CD4-positive, alpha-beta memory T cell (primary cell): ENCODE measurements around the gene CLCN1. TPM values are rescaled to one million over a fixed set of nuclear protein-coding genes. Genes with fewer than 3 reads are reported as not detected.

Experiments used
- CTCF ChIA-PET: fragments of 350-600 bp; sonication (Branson Sonifier 250); formaldehyde crosslinking; loops from one replicate; lab custom pipeline; 2021; ENCODE audit warnings: inconsistent platforms; ENCODE audit not compliant: partially characterized antibody; lab: Charles Lee
- POLR2A ChIA-PET: fragments of 350-600 bp; sonication (Branson Sonifier 250); formaldehyde crosslinking; loops from one replicate; lab custom pipeline; 2021; ENCODE audit not compliant: partially characterized antibody; lab: Charles Lee
- DNase-seq, 5 donors: peaks; one replicate each; pipeline versions ENCODE4 v3.0.0 to v3.0.0-alpha.2; 2020 to 2022; ENCODE audit warnings: mixed read lengths in 1 of 5
- H3K27ac ChIP-seq: one replicate; pipeline ENCODE4 v1.7.0; 2013; ENCODE audit warnings: low read depth, low read length
- H3K27me3 ChIP-seq: 2 replicates; pipeline ENCODE4 v1.7.0; 2013; ENCODE audit warnings: mild to moderate bottlenecking, low read length, moderate library complexity; ENCODE audit not compliant: insufficient read depth
- H3K36me3 ChIP-seq: 2 replicates; pipeline ENCODE4 v1.7.0; 2013; ENCODE audit warnings: mild to moderate bottlenecking, low read length, moderate library complexity; ENCODE audit not compliant: insufficient read depth
- H3K4me1 ChIP-seq: 2 replicates; pipeline ENCODE4 v1.7.0; 2013; ENCODE audit warnings: mild to moderate bottlenecking, low read length, moderate library complexity; ENCODE audit not compliant: insufficient read depth
- H3K4me3 ChIP-seq, 2 donors: one replicate each; pipeline ENCODE4 v1.7.0; 2013; ENCODE audit warnings: low read length in 2 of 2, mild to moderate bottlenecking in 1 of 2
- H3K9me3 ChIP-seq, 2 donors: one replicate each; pipeline ENCODE4 v1.7.0; 2013; ENCODE audit warnings: low read length in 2 of 2, control low read depth in 1 of 2; ENCODE audit not compliant: control insufficient read depth in 1 of 2
- H3K27ac Mint-ChIP-seq, 7 donors: one replicate each; pipeline ENCODE4 v1.8.0; 2020 to 2021; ENCODE audit warnings: mixed read lengths in 7 of 7, mild to moderate bottlenecking in 6 of 7, inconsistent platforms in 3 of 7, moderate library complexity in 3 of 7
- H3K27me3 Mint-ChIP-seq, 2 donors: one replicate each; pipeline ENCODE4 v1.8.0; 2020 to 2021; ENCODE audit warnings: mixed read lengths in 2 of 2
- H3K36me3 Mint-ChIP-seq, 2 donors: one replicate each; pipeline ENCODE4 v1.8.0; 2020 to 2021; ENCODE audit warnings: mixed read lengths in 2 of 2, inconsistent platforms in 1 of 2, mild to moderate bottlenecking in 1 of 2
- H3K4me1 Mint-ChIP-seq, 4 donors: one replicate each; pipeline ENCODE4 v1.8.0; 2020 to 2021; ENCODE audit warnings: mixed read lengths in 4 of 4, mild to moderate bottlenecking in 1 of 4
- H3K4me3 Mint-ChIP-seq, 8 donors: one replicate each; pipeline ENCODE4 v1.8.0; 2020 to 2021; ENCODE audit warnings: mixed read lengths in 8 of 8, mild to moderate bottlenecking in 7 of 8, moderate library complexity in 6 of 8, inconsistent platforms in 3 of 8
- H3K9me3 Mint-ChIP-seq, 8 donors: one replicate each; pipeline ENCODE4 v1.8.0; 2020 to 2021; ENCODE audit warnings: mixed read lengths in 8 of 8, mild to moderate bottlenecking in 5 of 8, inconsistent platforms in 3 of 8, moderate library complexity in 1 of 8
- intact Hi-C: fragments of 100-400 bp; cut with micrococcal nuclease; formaldehyde crosslinking; loops from one replicate; pipeline ENCODE4 v1.15.1; 2023
- polyA plus RNA-seq, 2 donors: library from polyadenylated mRNA; unstranded; fragments of 300-500 nt; fragmentation: Illumina TruSeq; gene quantifications; one replicate each; pipeline ENCODE4 v1.2.3, GENCODE V29; 2021
- total RNA-seq, 2 experiments: library from RNA; stranded (reverse); gene quantifications; one replicate each; pipeline ENCODE4 v1.2.3, GENCODE V29; 2021

The CLCN1 gene
- total and polyA plus RNA-seq, 4 experiments from 2014 or later = 0.06 TPM; not detected in 3

DNA sequence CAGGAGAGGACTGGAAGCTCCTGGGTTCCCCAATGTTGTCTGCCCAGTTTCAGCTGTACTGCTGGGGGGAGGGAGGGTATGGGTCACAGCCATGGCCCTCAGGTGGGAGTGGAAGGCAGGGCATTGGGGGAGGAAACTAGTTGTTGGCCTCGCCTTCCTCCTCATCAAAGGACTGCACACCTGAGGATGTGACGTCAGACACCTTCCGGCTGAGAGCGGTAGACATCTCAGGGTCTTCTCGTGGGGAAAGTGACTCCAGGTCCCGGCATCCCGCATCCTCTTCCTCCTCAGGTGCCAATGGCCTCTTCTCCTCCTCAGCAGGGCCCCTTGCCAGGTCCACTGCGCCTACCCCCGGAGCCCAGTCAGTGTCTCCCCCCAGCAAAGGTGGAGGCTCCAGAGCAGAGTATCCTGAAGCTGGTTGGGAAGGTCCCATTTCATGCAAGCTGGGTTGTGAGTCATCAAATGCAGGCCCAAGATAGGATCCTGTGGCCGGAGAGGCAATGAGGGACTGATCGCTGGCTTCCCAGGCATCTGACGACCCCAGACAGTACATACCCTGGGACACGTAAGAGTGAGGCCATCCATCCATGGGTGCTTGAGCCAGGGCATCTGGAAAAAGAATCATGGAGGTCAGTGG is 40.6 kb downstream of the CLCN1 start:
- intact Hi-C loops = no loop called here
- H3K4me3 ChIP-seq = no peak overlapping the region
- no peaks in the 10 kb centered on the region for H3K9me3 ChIP-seq
- no peaks in the 10 kb centered on the region for H3K27me3 ChIP-seq
- no peaks in the 10 kb centered on the region for H3K4me1 ChIP-seq
- Mint-ChIP-seq H3K27me3 (peaks cover 0 to 3% of the 10 kb centered on the region in 2 donors), H3K36me3 (no peaks in the 10 kb centered on the region), H3K9me3 (peaks cover 0 to 2% (median 0%) of the 10 kb centered on the region in 8 donors), H3K4me1 (peaks cover 3 to 5% (median 4%) of the 10 kb centered on the region in 4 donors), H3K4me3 (peak overlapping the region in 1 of 8 donors; percentile 46), H3K27ac (peak overlapping the region in 2 of 7 donors; percentile 28 to 76)
- no peaks in the 10 kb centered on the region for H3K36me3 ChIP-seq
- ChIA-PET CTCF (interaction anchor here (1.4 to 1.7 kb wide), 2 partner anchors 11 to 116 kb away, joined by 6 to 8 read pairs; no protein-coding TSS in a partner anchor), POLR2A (interaction anchor here (0.7 to 1.2 kb wide), 2 partner anchors 12 to 24 kb away, joined by 3 read pairs; no protein-coding TSS in a partner anchor)
- no peak overlapping the region for H3K27ac ChIP-seq
- no peak for DNase-seq

DNA sequence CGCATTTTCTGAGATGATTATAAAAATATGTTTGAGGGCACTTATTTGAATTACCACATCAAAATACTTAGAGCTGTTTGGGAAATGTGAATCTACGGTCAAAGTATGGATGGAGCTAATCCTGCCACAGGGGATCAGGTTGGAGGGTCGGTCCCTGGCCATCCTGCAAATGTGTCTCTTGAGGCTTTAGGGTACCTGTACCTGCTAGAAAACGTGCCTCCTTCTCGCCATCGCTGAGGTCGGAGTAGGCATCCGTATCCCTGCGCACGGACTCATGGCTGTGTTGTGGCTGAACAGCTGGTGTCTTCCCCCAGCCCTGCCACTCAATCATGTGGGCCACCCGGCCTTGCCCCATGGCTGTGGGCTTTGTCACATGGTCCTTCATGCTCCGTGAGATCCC is 42.7 kb downstream of the CLCN1 start:
- ChIA-PET CTCF (interaction anchor here (0.8 to 1.7 kb wide), 4 partner anchors 13 to 58 kb away, joined by 3 to 6 read pairs (median 4); no protein-coding TSS in a partner anchor), POLR2A (interaction anchor here (2.1 kb wide), 1 partner anchor 13 kb away, joined by 6 read pairs; no protein-coding TSS in a partner anchor)
- peaks cover 7% of the 10 kb centered on the region for H3K27me3 ChIP-seq
- H3K27me3 Mint-ChIP-seq = peaks cover 6 to 9% of the 10 kb centered on the region in 2 donors
- H3K36me3 ChIP-seq = no peaks in the 10 kb centered on the region
- peaks cover 9 to 12% (median 11%) of the 10 kb centered on the region in 4 donors for H3K4me1 Mint-ChIP-seq
- DNase-seq = no peak
- H3K9me3 ChIP-seq = no peaks in the 10 kb centered on the region
- H3K27ac ChIP-seq = no peak overlapping the region
- H3K4me3 ChIP-seq = no peak overlapping the region
- intact Hi-C loops = no loop called here
- H3K4me1 ChIP-seq = peaks cover 8% of the 10 kb centered on the region
- no peak overlapping the region for H3K27ac Mint-ChIP-seq
- no peaks in the 10 kb centered on the region for H3K36me3 Mint-ChIP-seq
- no peak overlapping the region for H3K4me3 Mint-ChIP-seq
- peaks cover 0 to 2% (median 0%) of the 10 kb centered on the region in 8 donors for H3K9me3 Mint-ChIP-seq

DNA sequence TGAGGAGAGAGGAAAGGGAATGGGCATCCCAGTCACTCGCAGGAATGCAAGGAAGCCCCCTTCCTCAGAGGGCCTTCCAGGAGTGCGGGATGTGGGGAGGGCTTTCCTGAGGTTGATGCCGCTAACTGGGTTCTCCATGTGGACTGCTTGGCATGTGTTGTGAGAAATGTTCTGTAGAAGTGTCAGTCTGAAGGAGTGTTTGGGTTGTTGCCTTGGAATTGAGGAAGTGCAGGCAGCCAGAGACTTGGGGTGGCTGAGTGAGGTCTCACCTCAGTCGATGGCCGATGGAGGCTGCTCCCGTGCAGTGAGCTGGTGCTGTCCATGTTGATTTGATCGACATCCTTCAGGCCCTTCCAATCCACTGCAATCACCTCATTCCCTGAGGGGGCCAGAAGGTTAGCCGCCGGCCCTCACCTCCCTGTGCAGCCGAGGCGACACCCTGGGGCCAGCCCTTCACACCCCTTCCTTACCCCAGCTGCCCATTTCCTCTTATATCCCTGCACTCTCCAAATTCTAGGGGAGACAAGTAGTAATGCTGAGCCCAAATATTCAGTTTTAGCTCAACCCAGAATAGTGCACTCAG is 44.0 kb downstream of the CLCN1 start:
- H3K9me3 ChIP-seq = no peaks in the 10 kb centered on the region
- peaks cover 19% of the 10 kb centered on the region for H3K27me3 ChIP-seq
- H3K27me3 Mint-ChIP-seq = peaks cover 12% of the 10 kb centered on the region in 2 donors
- H3K36me3 ChIP-seq = no peaks in the 10 kb centered on the region
- no peaks in the 10 kb centered on the region for H3K36me3 Mint-ChIP-seq
- no peak overlapping the region for H3K27ac ChIP-seq
- H3K9me3 Mint-ChIP-seq = peaks cover 0 to 2% (median 0%) of the 10 kb centered on the region in 8 donors
- H3K4me1 ChIP-seq = peaks cover 8% of the 10 kb centered on the region
- CTCF ChIA-PET = interaction anchor here (0.7 to 1.4 kb wide), 6 partner anchors 14 to 119 kb away, joined by 3 to 6 read pairs (median 4); no protein-coding TSS in a partner anchor
- no peak for DNase-seq
- H3K27ac Mint-ChIP-seq = peak overlapping the region in 2 of 7 donors; percentile 31 to 38
- H3K4me3 ChIP-seq = no peak overlapping the region
- POLR2A ChIA-PET = interaction anchor here (1.5 to 2.1 kb wide), 4 partner anchors 12 to 20 kb away, joined by 4 to 10 read pairs (median 5); no protein-coding TSS in a partner anchor
- peak overlapping the region in 7 of 8 donors; percentile 23 to 84 (median 73) for H3K4me3 Mint-ChIP-seq
- H3K4me1 Mint-ChIP-seq = peaks cover 9 to 16% (median 12%) of the 10 kb centered on the region in 4 donors
- intact Hi-C loops = loop anchor here (5.0 kb wide), 1 partner anchor 1623 kb away; the partner anchor contains the start of gene SSBP1

DNA sequence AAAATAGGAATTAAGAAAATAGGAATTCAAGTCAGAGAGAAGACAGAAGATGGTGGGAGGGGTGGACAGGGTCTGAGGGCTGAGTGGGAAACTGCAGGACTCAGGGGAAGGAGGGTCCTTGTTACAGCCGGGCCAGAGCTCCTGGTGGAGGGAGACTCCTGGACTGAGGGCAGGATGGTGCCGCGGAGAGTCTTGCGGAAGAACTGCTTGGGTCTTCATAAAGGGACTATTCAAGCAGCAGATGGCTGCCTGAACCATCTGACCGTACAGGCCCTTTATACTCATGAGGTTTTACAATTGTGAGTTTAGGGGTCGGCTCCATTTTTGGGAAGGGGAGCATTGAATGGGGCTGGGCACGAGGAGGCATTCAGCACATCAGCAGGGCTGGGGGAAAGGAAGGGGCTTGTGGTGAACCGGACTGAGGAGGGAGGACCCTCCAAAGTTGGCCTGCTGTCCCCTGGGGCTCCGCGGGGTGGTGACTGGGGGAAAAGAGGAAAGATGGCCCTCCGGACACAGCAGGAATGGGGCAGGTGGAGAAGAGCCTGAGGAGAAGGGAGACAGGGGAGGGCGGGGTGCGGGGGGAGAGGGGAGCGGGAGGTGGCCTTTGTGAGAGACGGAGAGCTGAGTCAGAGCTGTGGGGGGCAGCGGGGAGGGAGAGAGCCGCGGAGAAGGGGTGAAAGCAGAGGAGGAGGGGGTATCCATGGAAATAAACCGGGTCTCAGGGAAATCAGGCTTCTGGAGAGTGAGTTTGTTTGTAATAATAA is 45.1 kb downstream of the CLCN1 start:
- H3K27me3 ChIP-seq = peaks cover 27% of the 10 kb centered on the region

DNA sequence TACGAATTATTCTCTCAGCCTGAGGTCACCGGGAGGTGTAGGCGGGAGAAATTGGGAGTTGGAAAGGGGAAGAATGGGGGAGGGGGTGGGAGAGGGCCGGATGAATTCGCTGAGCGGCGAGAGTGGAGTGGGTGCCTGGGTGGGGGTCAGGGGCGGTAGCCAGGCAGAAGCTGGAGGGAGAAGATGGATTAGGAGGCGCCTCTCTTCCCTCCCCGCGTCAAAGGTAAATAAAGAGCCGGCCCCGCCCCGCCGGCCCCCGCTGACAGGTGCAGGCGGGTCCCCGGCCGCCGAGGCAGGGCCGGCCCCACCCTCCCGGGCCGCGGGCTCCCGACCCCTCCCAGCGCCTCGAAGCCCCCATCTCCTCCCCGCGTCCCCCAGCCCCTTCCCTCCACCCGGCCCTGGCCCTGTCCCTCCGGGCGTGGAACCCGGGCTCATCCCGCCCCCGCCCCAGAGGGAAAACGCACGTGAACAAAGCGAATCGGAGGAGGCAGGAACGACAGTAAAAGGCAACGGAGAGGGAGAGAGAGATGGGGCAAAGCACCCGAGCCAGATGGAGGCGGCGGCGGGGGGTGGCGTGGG is 45.7 kb downstream of the CLCN1 start:
- ChIA-PET CTCF (interaction anchor here (0.6 to 1.0 kb wide), 2 partner anchors 56 to 111 kb away, joined by 3 to 4 read pairs; no protein-coding TSS in a partner anchor), POLR2A (interaction anchor here (1.0 to 1.7 kb wide), 5 partner anchors 13 to 47 kb away, joined by 4 to 11 read pairs (median 5); partner anchors contain the start of gene EPHA1)
- peaks cover 17% of the 10 kb centered on the region in 2 donors for H3K27me3 Mint-ChIP-seq
- peaks cover 8% of the 10 kb centered on the region for H3K4me1 ChIP-seq
- no peaks in the 10 kb centered on the region for H3K36me3 ChIP-seq
- H3K27ac Mint-ChIP-seq = no peak overlapping the region
- peak overlapping the region; percentile 84 to 90 (median 86) for H3K4me3 Mint-ChIP-seq
- no peaks in the 10 kb centered on the region for H3K36me3 Mint-ChIP-seq
- no peaks in the 10 kb centered on the region for H3K9me3 ChIP-seq
- H3K9me3 Mint-ChIP-seq = peaks cover 0 to 2% (median 0%) of the 10 kb centered on the region in 8 donors
- H3K4me3 ChIP-seq = peak overlapping the region in 1 of 2 donors; percentile 55
- H3K27ac ChIP-seq = no peak overlapping the region
- DNase-seq = no peak
- H3K27me3 ChIP-seq = peaks cover 27% of the 10 kb centered on the region
- intact Hi-C loops = loop anchor here (1.0 to 5.0 kb wide), 3 partner anchors 14 to 1624 kb away; partner anchors contain the start of genes SSBP1 and ZYX
- H3K4me1 Mint-ChIP-seq = peaks cover 9 to 16% (median 12%) of the 10 kb centered on the region in 4 donors

More for the DNA sequence above, 45.1 kb downstream of the CLCN1 start:
- H3K9me3 ChIP-seq = no peaks in the 10 kb centered on the region
- H3K4me3 Mint-ChIP-seq = peak overlapping the region in 7 of 8 donors; percentile 55 to 84 (median 77)
- peaks cover 0 to 2% (median 0%) of the 10 kb centered on the region in 8 donors for H3K9me3 Mint-ChIP-seq
- intact Hi-C loops = loop anchor here (5.0 kb wide), 1 partner anchor 1624 kb away; the partner anchor contains the start of gene SSBP1
- H3K27ac ChIP-seq = no peak overlapping the region
- ChIA-PET CTCF (interaction anchor here (0.6 to 1.4 kb wide), 7 partner anchors 11 to 120 kb away, joined by 3 to 4 read pairs (median 4); no protein-coding TSS in a partner anchor), POLR2A (interaction anchor here (1.5 to 2.1 kb wide), 4 partner anchors 11 to 19 kb away, joined by 4 to 10 read pairs (median 5); no protein-coding TSS in a partner anchor)
- H3K27ac Mint-ChIP-seq = peak overlapping the region in 4 of 7 donors; percentile 9 to 38 (median 16)
- no peak overlapping the region for H3K4me3 ChIP-seq
- H3K4me1 Mint-ChIP-seq = peaks cover 9 to 16% (median 12%) of the 10 kb centered on the region in 4 donors
- H3K36me3 ChIP-seq = no peaks in the 10 kb centered on the region
- DNase-seq = no peak
- peaks cover 15 to 16% of the 10 kb centered on the region in 2 donors for H3K27me3 Mint-ChIP-seq
- H3K36me3 Mint-ChIP-seq = no peaks in the 10 kb centered on the region
- peaks cover 8% of the 10 kb centered on the region for H3K4me1 ChIP-seq
